HepG2 (cell line): ENCODE results near the gene MAGED1. TPM values are rescaled to one million over a fixed set of nuclear protein-coding genes. Genes with fewer than 3 reads are reported as not detected.

Source experiments
- ATAC-seq: fragments of 200-7000 bp; cut with Tn5 transposase; 3 replicates; pipeline ENCODE4 v1.9.1; 2020; ENCODE audit warnings: mild to moderate bottlenecking, moderate library complexity
- BruUV-seq: library from RNA; stranded (reverse); fragments of 400-500 nt; replicated peaks from 2 replicates; lab custom pipeline; 2021; lab: Mats Ljungman, UMichigan
- CTCF ChIA-PET: fragments of 300-600 bp; formaldehyde crosslinking; extraction: SDS; loops from one replicate; lab custom pipeline; 2021; ENCODE audit warnings: low total read pairs, inconsistent platforms, low intra/inter-chr PET ratio; lab: Yijun Ruan, JAX
- POLR2A ChIA-PET: fragments of 350-600 bp; sonication (Branson Sonifier 250); formaldehyde crosslinking; loops from one replicate; lab custom pipeline; 2020; ENCODE audit warnings: antibody characterized with exemption, inconsistent platforms; lab: Yijun Ruan, JAX
- DNase-seq: peaks from one replicate; pipeline ENCODE4 v3.0.0-alpha.2; 2015; ENCODE audit warnings: low spot score
- FAIRE-seq: peaks from 3 replicates; lab custom pipeline; 2011; peaks lifted over from hg19 to GRCh38; lab: Jason Lieb, UNC
- H2AFZ ChIP-seq: one replicate; pipeline ENCODE4 v1.6.1; 2011; ENCODE audit warnings: low read length, inconsistent platforms
- H3K27ac ChIP-seq: fragments of 300-600 bp; 3 replicates; pipeline ENCODE4 v1.8.0; 2011; ENCODE audit warnings: mixed run types, mild to moderate bottlenecking, mixed read lengths, low read length, inconsistent platforms; ENCODE audit not compliant: insufficient read depth; ENCODE audit errors: extremely low read length
- H3K27me3 ChIP-seq, 2 experiments: fragments of 200-600 bp in 1 of 2; 2 replicates in 1 of 2; 3 replicates in 1 of 2; pipeline versions ENCODE4 v1.6.0 to v1.8.0; 2011; ENCODE audit warnings: low read length in 2 of 2, mild to moderate bottlenecking in 2 of 2, moderate library complexity in 2 of 2, inconsistent platforms in 1 of 2; ENCODE audit not compliant: insufficient read depth in 2 of 2, control insufficient read depth in 1 of 2
- H3K36me3 ChIP-seq, 2 experiments: fragments of 200-600 bp in 1 of 2; replicated peaks in 1 of 2; 2 replicates in 1 of 2; 3 replicates in 1 of 2; pipeline versions ENCODE4 v1.5.1 to v1.8.0; 2011; ENCODE audit warnings: low read length in 2 of 2, inconsistent platforms in 1 of 2; ENCODE audit not compliant: insufficient read depth in 2 of 2, control insufficient read depth in 1 of 2
- H3K4me1 ChIP-seq: 2 replicates; pipeline ENCODE4 v1.5.1; 2012; ENCODE audit warnings: low read length, inconsistent platforms; ENCODE audit not compliant: insufficient read depth
- H3K4me2 ChIP-seq: 2 replicates; pipeline ENCODE4 v1.6.0; 2011; ENCODE audit warnings: low read depth, low read length, inconsistent platforms
- H3K4me3 ChIP-seq, 3 experiments: fragments of 200-600 bp in 1 of 3; sonication (generic), shearing (Covaris generic) in 1 of 3; replicated peaks in 1 of 3; 2 replicates each; pipeline ENCODE4 v1.5.1; 2011 to 2016; ENCODE audit warnings: low read length in 3 of 3, inconsistent platforms in 2 of 3, low read depth in 2 of 3, mild to moderate bottlenecking in 2 of 3, control low read depth in 1 of 3, mixed read lengths in 1 of 3; ENCODE audit not compliant: insufficient read depth in 1 of 3
- H3K79me2 ChIP-seq: one replicate; pipeline ENCODE4 v1.6.1; 2011; ENCODE audit warnings: low read length, inconsistent platforms; ENCODE audit not compliant: insufficient read depth
- H3K9ac ChIP-seq: 2 replicates; pipeline ENCODE4 v1.6.0; 2011; ENCODE audit warnings: mild to moderate bottlenecking, low read depth, low read length, inconsistent platforms; ENCODE audit not compliant: insufficient read depth
- H3K9me3 ChIP-seq: 2 replicates; pipeline ENCODE4 v1.5.1; 2012; ENCODE audit warnings: mild to moderate bottlenecking, low read length
- H4K20me1 ChIP-seq: 2 replicates; pipeline ENCODE4 v1.6.0; 2011; ENCODE audit warnings: inconsistent platforms, mild to moderate bottlenecking, low read length, moderate library complexity; ENCODE audit not compliant: insufficient read depth
- ARNT ChIP-seq: fragments of 450-650 bp; IDR thresholded peaks from 2 replicates; pipeline ENCODE4 v1.6.1; 2017
- ERF ChIP-seq: IDR thresholded peaks from 2 replicates; pipeline ENCODE4 v1.6.1; 2018; ENCODE audit warnings: missing biosample characterization, missing genetic modification reagents
- GTF3A ChIP-seq: sonication (generic); formaldehyde crosslinking; conservative IDR thresholded peaks from 2 replicates; pipeline ENCODE4 v1.4.0; 2020; ENCODE audit warnings: mild to moderate bottlenecking, missing genetic modification reagents
- MYNN ChIP-seq: sonication (generic); formaldehyde crosslinking; IDR thresholded peaks from 2 replicates; pipeline ENCODE4 v1.4.0; 2020; ENCODE audit warnings: mild to moderate bottlenecking, low read depth, missing genetic modification reagents
- RBFOX2 ChIP-seq: fragments of 200-400 bp; formaldehyde crosslinking; IDR thresholded peaks from 2 replicates; pipeline ENCODE4 v1.6.1; 2017; ENCODE audit warnings: low read depth, mild to moderate bottlenecking, low read length
- RBM22 ChIP-seq: fragments of 200-400 bp; formaldehyde crosslinking; optimal IDR thresholded peaks from 2 replicates; pipeline ENCODE3; 2017; ENCODE audit warnings: mild to moderate bottlenecking, low read length, moderate library complexity
- SIN3A ChIP-seq: IDR thresholded peaks from 2 replicates; pipeline ENCODE4 v1.6.1; 2011; ENCODE audit warnings: low read depth, mild to moderate bottlenecking, control low read depth, low read length, borderline replicate concordance
- THYN1 ChIP-seq: sonication (generic); formaldehyde crosslinking; IDR thresholded peaks from 2 replicates; pipeline ENCODE4 v1.8.1; 2023; ENCODE audit warnings: low read depth, mild to moderate bottlenecking, moderate library complexity, missing genetic modification reagents, borderline replicate concordance
- TP53 ChIP-seq: sonication (generic); formaldehyde crosslinking; conservative IDR thresholded peaks from 2 replicates; pipeline ENCODE4 v1.4.0; 2020; ENCODE audit warnings: missing genetic modification reagents
- U2AF2 ChIP-seq: fragments of 200-400 bp; formaldehyde crosslinking; IDR thresholded peaks from 2 replicates; pipeline ENCODE4 v1.6.1; 2017; ENCODE audit warnings: low read depth, mild to moderate bottlenecking, low read length
- ZNF124 ChIP-seq: sonication (generic); formaldehyde crosslinking; IDR thresholded peaks from 2 replicates; pipeline ENCODE4 v1.4.0; 2020; ENCODE audit warnings: missing genetic modification reagents
- ZNF232 ChIP-seq: sonication (generic); formaldehyde crosslinking; IDR thresholded peaks from 2 replicates; pipeline ENCODE4 v1.4.0; 2020; ENCODE audit warnings: missing genetic modification reagents, borderline replicate concordance
- ZNF670 ChIP-seq: sonication (generic); formaldehyde crosslinking; IDR thresholded peaks from 2 replicates; pipeline ENCODE4 v1.8.0; 2022; ENCODE audit warnings: mild to moderate bottlenecking, missing genetic modification reagents, borderline replicate concordance
- WGBS: methylation state at CpG from one replicate; pipeline ENCODE4 v1.1.6; 2017; ENCODE audit warnings: low lambda C conversion rate; 5-methylcytosine and 5-hydroxymethylcytosine counted together
- in situ Hi-C: cut with HindIII; loops from 2 replicates; pipeline ENCODE4 v1.10.0; 2017; ENCODE audit warnings: low pct_unique_long_range_greater_than_20kb; ENCODE audit not compliant: extremely low pct_ligation_motif_present
- intact Hi-C: fragments of 100-400 bp; cut with micrococcal nuclease; formaldehyde crosslinking; loops from one replicate; pipeline ENCODE4 v1.10.0; 2022; ENCODE audit not compliant: unreplicated experiment
- polyA plus RNA-seq, 8 experiments: library from polyadenylated mRNA; depleted of rRNA in 3 of 8; stranded (reverse) in 7 of 8; unstranded in 1 of 8; fragments of >200 nt; fragmentation: Illumina TruSeq in 4 of 8; extraction: Trizol in 4 of 8; gene quantifications; 2 replicates each; pipeline versions ENCODE4 v1.2.1 to v1.2.3, GENCODE V29; 2011 to 2016; ENCODE audit warnings: low read depth in 4 of 8, missing spikeins in 1 of 8, mixed read lengths in 1 of 8; ENCODE audit not compliant: insufficient read depth in 1 of 8
- total RNA-seq, 5 experiments: library from RNA; depleted of rRNA; stranded (reverse); fragments of >200 nt; fragmentation: Illumina TruSeq; extraction: Trizol; gene quantifications; 2 replicates each; pipeline ENCODE4 v1.2.3, GENCODE V29; 2016; ENCODE audit warnings: low read depth in 1 of 5
- TF ChIP-seq, protein P1 (sequence below): sonication (generic); formaldehyde crosslinking; IDR thresholded peaks from 2 replicates; pipeline ENCODE4 v1.4.0; 2020; ENCODE audit warnings: missing genetic modification reagents
- TF ChIP-seq, protein P2 (sequence below): sonication (generic); formaldehyde crosslinking; conservative IDR thresholded peaks from 2 replicates; pipeline ENCODE4 v1.8.1; 2023; ENCODE audit warnings: missing genetic modification reagents
- TF ChIP-seq, protein P3 (sequence below): IDR thresholded peaks from 2 replicates; pipeline ENCODE4 v1.6.1; 2012; ENCODE audit warnings: inconsistent platforms
- TF ChIP-seq, protein P4 (sequence below): sonication (generic); formaldehyde crosslinking; IDR thresholded peaks from 2 replicates; pipeline ENCODE4 v1.4.0; 2020; ENCODE audit warnings: missing genetic modification reagents

Gene MAGED1
- total and polyA plus RNA-seq, 2 of the 13 experiments (the other 11 are each of a cell fraction or from before 2014, with no cell fraction given): 105 to 137 TPM

DNA sequence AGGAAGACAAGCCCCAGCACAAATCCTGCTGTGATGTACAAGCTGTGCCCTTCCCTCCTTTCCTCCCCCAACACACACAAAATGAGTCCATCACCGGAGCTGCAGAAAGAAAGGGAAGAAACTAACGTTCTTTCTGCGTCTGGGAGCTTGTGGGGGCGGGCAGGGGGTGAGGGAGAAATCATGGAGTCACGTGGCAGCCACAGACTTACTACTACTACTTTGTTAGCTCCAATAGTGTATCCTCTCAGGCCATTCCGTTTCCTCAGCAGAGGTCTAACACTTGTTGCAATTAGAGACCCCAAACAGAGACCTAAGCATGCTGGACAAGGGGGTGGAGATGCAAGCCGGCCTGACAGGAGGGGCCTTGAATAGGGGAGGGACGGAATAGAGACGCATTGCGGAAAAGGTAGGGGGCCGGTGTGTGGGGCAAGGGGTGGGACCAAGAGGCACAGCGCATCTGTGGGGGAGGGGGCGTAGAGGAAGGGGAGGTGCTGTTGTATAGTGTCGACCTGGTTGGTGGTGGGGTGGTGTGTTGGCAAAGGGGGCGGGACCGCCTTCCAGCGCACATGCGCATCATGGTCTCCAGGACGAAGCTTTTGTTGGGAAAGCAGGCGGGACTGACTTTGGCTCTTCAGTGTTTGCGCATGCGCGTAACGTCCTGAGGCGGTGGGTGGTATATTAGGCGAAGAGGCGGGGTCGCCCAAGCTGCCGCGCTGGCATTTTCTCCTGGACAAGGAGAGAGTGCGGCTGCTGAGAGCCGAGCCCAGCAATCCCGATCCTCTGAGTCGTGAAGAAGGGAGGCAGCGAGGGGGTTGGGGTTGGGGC, at the start of gene MAGED1 (continued):
- TF ChIP-seq, protein P1, sequence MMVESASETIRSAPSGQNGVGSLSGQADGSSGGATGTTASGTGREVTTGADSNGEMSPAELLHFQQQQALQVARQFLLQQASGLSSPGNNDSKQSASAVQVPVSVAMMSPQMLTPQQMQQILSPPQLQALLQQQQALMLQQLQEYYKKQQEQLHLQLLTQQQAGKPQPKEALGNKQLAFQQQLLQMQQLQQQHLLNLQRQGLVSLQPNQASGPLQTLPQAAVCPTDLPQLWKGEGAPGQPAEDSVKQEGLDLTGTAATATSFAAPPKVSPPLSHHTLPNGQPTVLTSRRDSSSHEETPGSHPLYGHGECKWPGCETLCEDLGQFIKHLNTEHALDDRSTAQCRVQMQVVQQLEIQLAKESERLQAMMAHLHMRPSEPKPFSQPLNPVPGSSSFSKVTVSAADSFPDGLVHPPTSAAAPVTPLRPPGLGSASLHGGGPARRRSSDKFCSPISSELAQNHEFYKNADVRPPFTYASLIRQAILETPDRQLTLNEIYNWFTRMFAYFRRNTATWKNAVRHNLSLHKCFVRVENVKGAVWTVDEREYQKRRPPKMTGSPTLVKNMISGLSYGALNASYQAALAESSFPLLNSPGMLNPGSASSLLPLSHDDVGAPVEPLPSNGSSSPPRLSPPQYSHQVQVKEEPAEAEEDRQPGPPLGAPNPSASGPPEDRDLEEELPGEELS: 0 out of 2 replicates have a peak, but pooled peaks have one; percentile 31
- peak; percentile 46; the same call in 1 of the 2 replicates for TF ChIP-seq SIN3A
- TF ChIP-seq U2AF2: no peak
- TF ChIP-seq ZNF670 (CRISPR knock-in tag): no peak
- no peak for TF ChIP-seq TP53 (CRISPR knock-in tag)
- no peak for TF ChIP-seq ERF (CRISPR knock-in tag)
- TF ChIP-seq RBFOX2: peak; percentile 73
- TF ChIP-seq, protein P2, sequence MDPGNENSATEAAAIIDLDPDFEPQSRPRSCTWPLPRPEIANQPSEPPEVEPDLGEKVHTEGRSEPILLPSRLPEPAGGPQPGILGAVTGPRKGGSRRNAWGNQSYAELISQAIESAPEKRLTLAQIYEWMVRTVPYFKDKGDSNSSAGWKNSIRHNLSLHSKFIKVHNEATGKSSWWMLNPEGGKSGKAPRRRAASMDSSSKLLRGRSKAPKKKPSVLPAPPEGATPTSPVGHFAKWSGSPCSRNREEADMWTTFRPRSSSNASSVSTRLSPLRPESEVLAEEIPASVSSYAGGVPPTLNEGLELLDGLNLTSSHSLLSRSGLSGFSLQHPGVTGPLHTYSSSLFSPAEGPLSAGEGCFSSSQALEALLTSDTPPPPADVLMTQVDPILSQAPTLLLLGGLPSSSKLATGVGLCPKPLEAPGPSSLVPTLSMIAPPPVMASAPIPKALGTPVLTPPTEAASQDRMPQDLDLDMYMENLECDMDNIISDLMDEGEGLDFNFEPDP: no peak
- 0 out of 2 replicates have a peak, but pooled peaks have one; percentile 49 for TF ChIP-seq ZNF124

DNA sequence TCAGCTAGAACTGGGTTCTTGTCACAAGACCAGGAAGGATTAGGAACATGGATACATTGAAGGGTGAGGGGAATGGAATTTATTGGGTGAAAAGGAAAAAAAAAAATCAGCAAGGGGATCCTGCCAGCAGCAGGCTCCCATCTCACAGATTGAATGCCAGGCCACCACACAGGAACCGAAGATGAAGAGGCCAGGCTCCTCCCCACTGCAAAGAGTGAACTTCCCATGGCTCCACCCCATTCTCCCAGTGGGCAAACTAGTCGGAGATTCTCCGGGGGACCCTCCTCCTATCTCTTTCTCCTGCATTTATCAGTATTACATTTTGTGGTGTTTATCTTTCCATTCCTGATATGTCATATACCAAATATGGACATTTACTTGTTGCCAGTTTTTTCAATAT, 46.0 kb upstream of the MAGED1 start:
- DNase-seq: no peak
- Histone ChIP-seq H3K27me3 (no peaks in the 10 kb centered on the region), H3K79me2 (no peaks in the 10 kb centered on the region), H3K4me1 (no peaks in the 10 kb centered on the region), H2AFZ (no peak overlapping the region), H3K9me3 (no peaks in the 10 kb centered on the region), H3K27ac (no peak overlapping the region), H3K4me3 (no peak overlapping the region), H4K20me1 (no peaks in the 10 kb centered on the region), H3K36me3 (no peaks in the 10 kb centered on the region), H3K9ac (no peak overlapping the region), H3K4me2 (no peak overlapping the region)
- no TSS peak for BruUV-seq
- no peak for ATAC-seq
- in situ Hi-C loops (no loop called here), intact Hi-C loops (no loop called here)
- ChIA-PET POLR2A (no interaction called here), CTCF (no interaction called here)
- 31% methylated on average over 3 of the region's 3 CpGs for WGBS
- no peak for FAIRE-seq
- TF ChIP-seq THYN1 (CRISPR knock-in tag): no peak
- no peak for TF ChIP-seq ARNT
- no peak for TF ChIP-seq MYNN
- TF ChIP-seq ZNF232 (CRISPR knock-in tag): no peak
- no peak for TF ChIP-seq GTF3A (CRISPR knock-in tag)
- TF ChIP-seq RBM22: no peak
- TF ChIP-seq, protein P3, sequence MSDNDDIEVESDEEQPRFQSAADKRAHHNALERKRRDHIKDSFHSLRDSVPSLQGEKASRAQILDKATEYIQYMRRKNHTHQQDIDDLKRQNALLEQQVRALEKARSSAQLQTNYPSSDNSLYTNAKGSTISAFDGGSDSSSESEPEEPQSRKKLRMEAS: no peak
- TF ChIP-seq, protein P4, sequence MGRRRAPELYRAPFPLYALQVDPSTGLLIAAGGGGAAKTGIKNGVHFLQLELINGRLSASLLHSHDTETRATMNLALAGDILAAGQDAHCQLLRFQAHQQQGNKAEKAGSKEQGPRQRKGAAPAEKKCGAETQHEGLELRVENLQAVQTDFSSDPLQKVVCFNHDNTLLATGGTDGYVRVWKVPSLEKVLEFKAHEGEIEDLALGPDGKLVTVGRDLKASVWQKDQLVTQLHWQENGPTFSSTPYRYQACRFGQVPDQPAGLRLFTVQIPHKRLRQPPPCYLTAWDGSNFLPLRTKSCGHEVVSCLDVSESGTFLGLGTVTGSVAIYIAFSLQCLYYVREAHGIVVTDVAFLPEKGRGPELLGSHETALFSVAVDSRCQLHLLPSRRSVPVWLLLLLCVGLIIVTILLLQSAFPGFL (CRISPR knock-in tag): no peak
